Measurements from ENCODE around the gene KIAA0825. TPM values are rescaled to one million over a fixed set of nuclear protein-coding genes. Genes with fewer than 3 reads are reported as not detected.

Gene KIAA0825
- total RNA-seq, 1 experiment from 2014 or later: 1.3 TPM

DNA sequence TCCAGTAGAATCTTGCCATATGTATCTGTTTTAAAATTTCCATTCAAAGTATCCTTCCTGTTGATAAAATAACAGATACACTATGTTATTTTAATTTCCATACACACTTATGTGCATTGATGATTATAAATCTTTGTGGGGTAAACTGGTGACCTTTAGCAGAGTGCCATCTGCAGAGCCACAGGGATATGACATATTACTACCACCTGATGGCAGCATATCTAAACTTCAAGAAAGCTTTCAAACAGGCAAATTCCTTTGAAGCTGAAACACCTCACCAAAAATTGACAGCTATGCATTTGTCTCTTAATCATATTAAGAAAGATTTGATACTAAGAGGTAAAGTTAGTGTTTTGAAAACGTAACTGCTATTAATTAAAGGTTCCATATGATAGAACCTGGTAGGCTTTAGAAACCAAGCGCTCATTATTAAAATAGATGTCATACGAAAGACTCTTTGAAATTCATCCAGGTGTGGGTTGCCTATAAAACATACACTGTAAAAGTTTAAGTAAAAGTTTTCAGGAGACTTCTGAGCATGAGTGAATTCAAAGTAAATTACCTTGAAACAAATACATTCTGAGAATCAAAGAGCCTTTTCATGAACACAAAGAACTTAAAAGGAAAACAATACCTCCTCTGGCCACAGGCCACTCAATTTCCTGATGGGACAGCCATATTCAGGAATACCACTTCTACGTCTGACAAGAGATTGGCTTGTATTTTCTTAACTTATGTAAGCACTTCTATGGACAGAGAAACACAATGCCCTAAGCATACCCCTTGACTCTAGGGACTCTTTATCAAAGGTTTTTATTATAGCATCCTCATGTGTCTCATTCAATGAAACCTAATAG lies 93.3 kb downstream of the KIAA0825 start (continued):
- TF ChIP-seq, protein P1, sequence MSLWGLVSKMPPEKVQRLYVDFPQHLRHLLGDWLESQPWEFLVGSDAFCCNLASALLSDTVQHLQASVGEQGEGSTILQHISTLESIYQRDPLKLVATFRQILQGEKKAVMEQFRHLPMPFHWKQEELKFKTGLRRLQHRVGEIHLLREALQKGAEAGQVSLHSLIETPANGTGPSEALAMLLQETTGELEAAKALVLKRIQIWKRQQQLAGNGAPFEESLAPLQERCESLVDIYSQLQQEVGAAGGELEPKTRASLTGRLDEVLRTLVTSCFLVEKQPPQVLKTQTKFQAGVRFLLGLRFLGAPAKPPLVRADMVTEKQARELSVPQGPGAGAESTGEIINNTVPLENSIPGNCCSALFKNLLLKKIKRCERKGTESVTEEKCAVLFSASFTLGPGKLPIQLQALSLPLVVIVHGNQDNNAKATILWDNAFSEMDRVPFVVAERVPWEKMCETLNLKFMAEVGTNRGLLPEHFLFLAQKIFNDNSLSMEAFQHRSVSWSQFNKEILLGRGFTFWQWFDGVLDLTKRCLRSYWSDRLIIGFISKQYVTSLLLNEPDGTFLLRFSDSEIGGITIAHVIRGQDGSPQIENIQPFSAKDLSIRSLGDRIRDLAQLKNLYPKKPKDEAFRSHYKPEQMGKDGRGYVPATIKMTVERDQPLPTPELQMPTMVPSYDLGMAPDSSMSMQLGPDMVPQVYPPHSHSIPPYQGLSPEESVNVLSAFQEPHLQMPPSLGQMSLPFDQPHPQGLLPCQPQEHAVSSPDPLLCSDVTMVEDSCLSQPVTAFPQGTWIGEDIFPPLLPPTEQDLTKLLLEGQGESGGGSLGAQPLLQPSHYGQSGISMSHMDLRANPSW (CRISPR knock-in tag; conservative IDR thresholded peaks at IDR 0.05; ENCODE audit: low read depth): no peak
- TF ChIP-seq GTF2I (CRISPR knock-in tag; conservative IDR thresholded peaks at IDR 0.05): no peak
- TF ChIP-seq, protein P2, sequence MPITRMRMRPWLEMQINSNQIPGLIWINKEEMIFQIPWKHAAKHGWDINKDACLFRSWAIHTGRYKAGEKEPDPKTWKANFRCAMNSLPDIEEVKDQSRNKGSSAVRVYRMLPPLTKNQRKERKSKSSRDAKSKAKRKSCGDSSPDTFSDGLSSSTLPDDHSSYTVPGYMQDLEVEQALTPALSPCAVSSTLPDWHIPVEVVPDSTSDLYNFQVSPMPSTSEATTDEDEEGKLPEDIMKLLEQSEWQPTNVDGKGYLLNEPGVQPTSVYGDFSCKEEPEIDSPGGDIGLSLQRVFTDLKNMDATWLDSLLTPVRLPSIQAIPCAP (CRISPR knock-in tag; IDR thresholded peaks at IDR 0.05): no peak

DNA sequence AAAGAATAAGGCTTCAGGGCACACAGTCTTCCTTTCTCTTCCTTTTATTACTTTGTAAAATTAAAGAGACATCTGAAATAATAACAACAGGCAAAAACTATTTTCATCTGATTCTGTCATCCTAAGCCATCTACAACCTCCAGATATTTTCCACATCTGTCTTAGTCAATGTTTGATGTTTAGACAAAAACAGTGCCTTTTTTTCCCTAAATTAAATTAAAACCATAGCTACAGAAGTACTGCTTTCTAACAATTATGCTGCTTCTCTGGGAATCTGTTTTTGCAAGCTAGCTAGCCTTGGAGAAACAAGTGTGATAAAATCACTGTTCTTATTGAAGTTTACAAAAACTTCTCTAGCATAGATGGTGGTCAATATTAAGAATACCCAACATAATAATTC lies 95.4 kb downstream of the KIAA0825 start:
- Mint-ChIP-seq H3K36me3 (no peaks in the 10 kb centered on the region), H3K4me1 (peaks cover 9% of the 10 kb centered on the region)

More for the DNA sequence above, 95.4 kb downstream of the KIAA0825 start:
- ATAC-seq (no peak), DNase-seq (ENCODE audit: low spot score) (no peak)
- no peaks in the 10 kb centered on the region for H3K27me3 Mint-ChIP-seq (ENCODE audit: low read depth)
- no peak overlapping the region for H3K4me3 Mint-ChIP-seq
- H3K27ac Mint-ChIP-seq: no peak overlapping the region
- CTCF ChIA-PET: interaction anchor here (1.3 to 1.6 kb wide), 2 partner anchors 215 to 327 kb away, joined by 4 to 6 read pairs; no protein-coding TSS in a partner anchor
- TF ChIP-seq, protein P3, sequence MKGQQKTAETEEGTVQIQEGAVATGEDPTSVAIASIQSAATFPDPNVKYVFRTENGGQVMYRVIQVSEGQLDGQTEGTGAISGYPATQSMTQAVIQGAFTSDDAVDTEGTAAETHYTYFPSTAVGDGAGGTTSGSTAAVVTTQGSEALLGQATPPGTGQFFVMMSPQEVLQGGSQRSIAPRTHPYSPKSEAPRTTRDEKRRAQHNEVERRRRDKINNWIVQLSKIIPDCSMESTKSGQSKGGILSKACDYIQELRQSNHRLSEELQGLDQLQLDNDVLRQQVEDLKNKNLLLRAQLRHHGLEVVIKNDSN (CRISPR knock-in tag; IDR thresholded peaks at IDR 0.05): no peak
- TF ChIP-seq CBFB (CRISPR knock-in tag; IDR thresholded peaks at IDR 0.05; ENCODE audit: low read depth) (no peak), ETV6 (CRISPR knock-in tag; IDR thresholded peaks at IDR 0.05) (no peak), SMAD3 (CRISPR knock-in tag; IDR thresholded peaks at IDR 0.05; ENCODE audit: borderline replicate concordance) (no peak), FOXK1 (CRISPR knock-in tag; IDR thresholded peaks at IDR 0.05) (no peak), ATF1 (CRISPR knock-in tag; IDR thresholded peaks at IDR 0.05) (no peak), HMGA2 (CRISPR knock-in tag; IDR thresholded peaks at IDR 0.05) (no peak), FOXJ3 (CRISPR knock-in tag; IDR thresholded peaks at IDR 0.05; ENCODE audit: borderline replicate concordance) (no peak), ZNF396 (CRISPR knock-in tag; IDR thresholded peaks at IDR 0.05; ENCODE audit: borderline replicate concordance) (no peak), JUN (CRISPR knock-in tag; IDR thresholded peaks at IDR 0.05) (no peak), IRF2 (CRISPR knock-in tag; IDR thresholded peaks at IDR 0.05; ENCODE audit: borderline replicate concordance, low read depth) (no peak), TEAD1 (CRISPR knock-in tag; IDR thresholded peaks at IDR 0.05) (no peak), TEAD4 (CRISPR knock-in tag; IDR thresholded peaks at IDR 0.05) (no peak)
- TF ChIP-seq, protein P4, sequence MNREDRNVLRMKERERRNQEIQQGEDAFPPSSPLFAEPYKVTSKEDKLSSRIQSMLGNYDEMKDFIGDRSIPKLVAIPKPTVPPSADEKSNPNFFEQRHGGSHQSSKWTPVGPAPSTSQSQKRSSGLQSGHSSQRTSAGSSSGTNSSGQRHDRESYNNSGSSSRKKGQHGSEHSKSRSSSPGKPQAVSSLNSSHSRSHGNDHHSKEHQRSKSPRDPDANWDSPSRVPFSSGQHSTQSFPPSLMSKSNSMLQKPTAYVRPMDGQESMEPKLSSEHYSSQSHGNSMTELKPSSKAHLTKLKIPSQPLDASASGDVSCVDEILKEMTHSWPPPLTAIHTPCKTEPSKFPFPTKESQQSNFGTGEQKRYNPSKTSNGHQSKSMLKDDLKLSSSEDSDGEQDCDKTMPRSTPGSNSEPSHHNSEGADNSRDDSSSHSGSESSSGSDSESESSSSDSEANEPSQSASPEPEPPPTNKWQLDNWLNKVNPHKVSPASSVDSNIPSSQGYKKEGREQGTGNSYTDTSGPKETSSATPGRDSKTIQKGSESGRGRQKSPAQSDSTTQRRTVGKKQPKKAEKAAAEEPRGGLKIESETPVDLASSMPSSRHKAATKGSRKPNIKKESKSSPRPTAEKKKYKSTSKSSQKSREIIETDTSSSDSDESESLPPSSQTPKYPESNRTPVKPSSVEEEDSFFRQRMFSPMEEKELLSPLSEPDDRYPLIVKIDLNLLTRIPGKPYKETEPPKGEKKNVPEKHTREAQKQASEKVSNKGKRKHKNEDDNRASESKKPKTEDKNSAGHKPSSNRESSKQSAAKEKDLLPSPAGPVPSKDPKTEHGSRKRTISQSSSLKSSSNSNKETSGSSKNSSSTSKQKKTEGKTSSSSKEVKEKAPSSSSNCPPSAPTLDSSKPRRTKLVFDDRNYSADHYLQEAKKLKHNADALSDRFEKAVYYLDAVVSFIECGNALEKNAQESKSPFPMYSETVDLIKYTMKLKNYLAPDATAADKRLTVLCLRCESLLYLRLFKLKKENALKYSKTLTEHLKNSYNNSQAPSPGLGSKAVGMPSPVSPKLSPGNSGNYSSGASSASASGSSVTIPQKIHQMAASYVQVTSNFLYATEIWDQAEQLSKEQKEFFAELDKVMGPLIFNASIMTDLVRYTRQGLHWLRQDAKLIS (CRISPR knock-in tag; IDR thresholded peaks at IDR 0.05; ENCODE audit: borderline replicate concordance): no peak
- TF ChIP-seq, protein P5, sequence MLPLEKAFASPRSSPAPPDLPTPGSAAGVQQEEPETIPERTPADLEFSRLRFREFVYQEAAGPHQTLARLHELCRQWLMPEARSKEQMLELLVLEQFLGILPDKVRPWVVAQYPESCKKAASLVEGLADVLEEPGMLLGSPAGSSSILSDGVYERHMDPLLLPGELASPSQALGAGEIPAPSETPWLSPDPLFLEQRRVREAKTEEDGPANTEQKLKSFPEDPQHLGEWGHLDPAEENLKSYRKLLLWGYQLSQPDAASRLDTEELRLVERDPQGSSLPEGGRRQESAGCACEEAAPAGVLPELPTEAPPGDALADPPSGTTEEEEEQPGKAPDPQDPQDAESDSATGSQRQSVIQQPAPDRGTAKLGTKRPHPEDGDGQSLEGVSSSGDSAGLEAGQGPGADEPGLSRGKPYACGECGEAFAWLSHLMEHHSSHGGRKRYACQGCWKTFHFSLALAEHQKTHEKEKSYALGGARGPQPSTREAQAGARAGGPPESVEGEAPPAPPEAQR (CRISPR knock-in tag; IDR thresholded peaks at IDR 0.05): no peak
- TF ChIP-seq, protein P2 (CRISPR knock-in tag; IDR thresholded peaks at IDR 0.05): no peak
- TF ChIP-seq, protein P6, sequence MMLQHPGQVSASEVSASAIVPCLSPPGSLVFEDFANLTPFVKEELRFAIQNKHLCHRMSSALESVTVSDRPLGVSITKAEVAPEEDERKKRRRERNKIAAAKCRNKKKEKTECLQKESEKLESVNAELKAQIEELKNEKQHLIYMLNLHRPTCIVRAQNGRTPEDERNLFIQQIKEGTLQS (CRISPR knock-in tag; conservative IDR thresholded peaks at IDR 0.05): no peak
- H3K9me3 Mint-ChIP-seq: no peaks in the 10 kb centered on the region
- POLR2A ChIA-PET: no interaction called here
